Stomach (tissue), 9 donors: Measurements from ENCODE around the gene DNAAF3. TPM values are rescaled to one million over a fixed set of nuclear protein-coding genes. Genes with fewer than 3 reads are reported as not detected.

ENCODE experiments used
- DNase-seq, 2 donors: peaks; one replicate each; pipeline versions ENCODE4 v3.0.0 to v3.0.0-alpha.2; 2013 to 2019
- H3K27ac ChIP-seq, 5 donors: fragments of 200-600 bp in 4 of 5; sonication (generic) in 4 of 5; one replicate each; pipeline ENCODE4 v1.5.1; 2013 to 2019; ENCODE audit warnings: mild to moderate bottlenecking in 1 of 5, moderate library complexity in 1 of 5
- H3K27me3 ChIP-seq, 3 donors: fragments of 200-600 bp; sonication (generic); one replicate each; pipeline ENCODE4 v1.5.1; 2017 to 2019; ENCODE audit warnings: mixed run types in 1 of 3
- H3K36me3 ChIP-seq, 4 donors: fragments of 200-600 bp; sonication (generic); 1 replicate in 3 of 4; 2 replicates in 1 of 4; pipeline ENCODE4 v1.5.1; 2016 to 2019
- H3K4me1 ChIP-seq, 4 donors: fragments of 200-600 bp; sonication (generic); one replicate each; pipeline ENCODE4 v1.5.1; 2016 to 2019
- H3K4me3 ChIP-seq, 4 donors: fragments of 200-600 bp; sonication (generic) in 3 of 4; one replicate each; pipeline ENCODE4 v1.5.1; 2016 to 2019; ENCODE audit warnings: mild to moderate bottlenecking in 1 of 4
- H3K9me3 ChIP-seq, 4 donors: fragments of 200-600 bp; sonication (generic); one replicate each; pipeline ENCODE4 v1.5.1; 2016 to 2019
- CTCF ChIP-seq, 7 experiments: fragments of 450-650 bp in 4 of 7; fragments of 200-600 bp in 3 of 7; sonication (generic) in 3 of 7; IDR thresholded peaks; one replicate each; pipeline ENCODE4 v1.5.1; 2016 to 2019; ENCODE audit warnings: antibody characterized with exemption in 7 of 7, control low read depth in 2 of 7, mild to moderate bottlenecking in 1 of 7
- EP300 ChIP-seq: sonication (generic); formaldehyde crosslinking; IDR thresholded peaks from one replicate; pipeline ENCODE4 v1.6.1; 2017; ENCODE audit warnings: antibody characterized with exemption
- POLR2A ChIP-seq, 4 donors: fragments of 450-650 bp; IDR thresholded peaks; one replicate each; pipeline ENCODE4 v1.6.1; 2016; ENCODE audit warnings: antibody characterized with exemption in 4 of 4, control low read depth in 2 of 4, mild to moderate bottlenecking in 1 of 4, moderate library complexity in 1 of 4
- POLR2AphosphoS5 ChIP-seq, 3 donors: sonication (generic); formaldehyde crosslinking; IDR thresholded peaks; one replicate each; pipeline ENCODE4 v1.6.1; 2016; ENCODE audit warnings: antibody characterized with exemption in 3 of 3
- WGBS, 5 donors: extraction: QIAGEN DNeasy Blood & Tissue Kit in 3 of 5; methylation state at CpG; one replicate each; pipeline versions ENCODE4 v1.1.5 to v1.1.7; 2013 to 2018; 5-methylcytosine and 5-hydroxymethylcytosine counted together
- intact Hi-C: fragments of 100-400 bp; cut with DNase I; formaldehyde crosslinking; loops from one replicate; pipeline ENCODE4 v1.15.1; 2023; ENCODE audit warnings: low total_unique reads
- polyA plus RNA-seq, 3 donors: library from polyadenylated mRNA; stranded (reverse); fragments of 200-250 nt; gene quantifications; one replicate each; pipeline ENCODE4 v1.2.3, GENCODE V29; 2013
- total RNA-seq, 5 donors: library from RNA; depleted of rRNA; stranded (reverse); fragments of >200 nt; gene quantifications; one replicate each; pipeline versions ENCODE4 v1.1.0 to v1.2.3, GENCODE V29; 2014 to 2016
- donor health status: healthy with polysubstance abuse.
- donor health status: Bipolar disorder and iron deficiency.
- donor health status: healthy.

The DNAAF3 gene
- total and polyA plus RNA-seq, 8 donors = 0.68 to 1.9 (median 0.75) TPM; not detected in 5

- intact Hi-C loops = no loop called here
- Histone ChIP-seq H3K9me3 (no peaks in the 10 kb centered on the region), H3K4me1 (peaks cover 38 to 61% (median 54%) of the 10 kb centered on the region in 4 donors), H3K27me3 (no peaks in the 10 kb centered on the region), H3K36me3 (peaks cover 8 to 16% (median 9%) of the 10 kb centered on the region in 4 donors), H3K27ac (peak within 1 kb of the TSS; percentile 88 to 95 (median 90)), H3K4me3 (peak within 1 kb of the TSS; percentile 86 to 94 (median 88))
- no peak for TF ChIP-seq EP300
- TF ChIP-seq POLR2AphosphoS5 (IDR thresholded peaks at IDR 0.05) = no peak
- no peak for TF ChIP-seq POLR2A (IDR thresholded peaks at IDR 0.05)
- TF ChIP-seq CTCF (IDR thresholded peaks at IDR 0.05) = no peak
- DNase-seq = no peak
- WGBS, 5 donors = 0 to 3% (median 1%) methylated on average over 23 to 88 of the region's 97 CpGs
Measured at GRCh38 chr19:55116859-55117662, 49.4 kb downstream of the DNAAF3 start, which contains the start of gene PPP1R12C. TSS of gene PPP1R12C (minus strand) at chr19:55117637. CDS start at chr19:55117543, 94 bp downstream.

DNA sequence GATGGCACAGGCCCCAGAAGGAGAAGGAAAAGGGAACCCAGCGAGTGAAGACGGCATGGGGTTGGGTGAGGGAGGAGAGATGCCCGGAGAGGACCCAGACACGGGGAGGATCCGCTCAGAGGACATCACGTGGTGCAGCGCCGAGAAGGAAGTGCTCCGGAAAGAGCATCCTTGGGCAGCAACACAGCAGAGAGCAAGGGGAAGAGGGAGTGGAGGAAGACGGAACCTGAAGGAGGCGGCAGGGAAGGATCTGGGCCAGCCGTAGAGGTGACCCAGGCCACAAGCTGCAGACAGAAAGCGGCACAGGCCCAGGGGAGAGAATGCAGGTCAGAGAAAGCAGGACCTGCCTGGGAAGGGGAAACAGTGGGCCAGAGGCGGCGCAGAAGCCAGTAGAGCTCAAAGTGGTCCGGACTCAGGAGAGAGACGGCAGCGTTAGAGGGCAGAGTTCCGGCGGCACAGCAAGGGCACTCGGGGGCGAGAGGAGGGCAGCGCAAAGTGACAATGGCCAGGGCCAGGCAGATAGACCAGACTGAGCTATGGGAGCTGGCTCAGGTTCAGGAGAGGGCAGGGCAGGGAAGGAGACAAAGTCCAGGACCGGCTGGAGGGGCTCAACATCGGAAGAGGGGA is 50.1 kb downstream of the DNAAF3 start:
- H3K27ac ChIP-seq = peak overlapping the region; percentile 87 to 95 (median 90)
- H3K4me1 ChIP-seq = peaks cover 38 to 68% (median 58%) of the 10 kb centered on the region in 4 donors
- peak; percentile 43 to 83 for DNase-seq
- H3K4me3 ChIP-seq = peak overlapping the region; percentile 86 to 94 (median 88)
- peaks cover 10 to 23% (median 16%) of the 10 kb centered on the region in 4 donors for H3K36me3 ChIP-seq
- H3K9me3 ChIP-seq = no peaks in the 10 kb centered on the region
- intact Hi-C loops = no loop called here
- peak in 2 of 3 donors; percentile 37 to 50 for TF ChIP-seq POLR2AphosphoS5 (IDR thresholded peaks at IDR 0.05)
- no peak for TF ChIP-seq EP300
- no peak for TF ChIP-seq CTCF (IDR thresholded peaks at IDR 0.05)
- TF ChIP-seq POLR2A (IDR thresholded peaks at IDR 0.05) = no peak
- 0 to 2% (median 2%) methylated on average over 24 to 25 of the region's 25 CpGs for WGBS, 5 donors
- H3K27me3 ChIP-seq = no peaks in the 10 kb centered on the region

DNA sequence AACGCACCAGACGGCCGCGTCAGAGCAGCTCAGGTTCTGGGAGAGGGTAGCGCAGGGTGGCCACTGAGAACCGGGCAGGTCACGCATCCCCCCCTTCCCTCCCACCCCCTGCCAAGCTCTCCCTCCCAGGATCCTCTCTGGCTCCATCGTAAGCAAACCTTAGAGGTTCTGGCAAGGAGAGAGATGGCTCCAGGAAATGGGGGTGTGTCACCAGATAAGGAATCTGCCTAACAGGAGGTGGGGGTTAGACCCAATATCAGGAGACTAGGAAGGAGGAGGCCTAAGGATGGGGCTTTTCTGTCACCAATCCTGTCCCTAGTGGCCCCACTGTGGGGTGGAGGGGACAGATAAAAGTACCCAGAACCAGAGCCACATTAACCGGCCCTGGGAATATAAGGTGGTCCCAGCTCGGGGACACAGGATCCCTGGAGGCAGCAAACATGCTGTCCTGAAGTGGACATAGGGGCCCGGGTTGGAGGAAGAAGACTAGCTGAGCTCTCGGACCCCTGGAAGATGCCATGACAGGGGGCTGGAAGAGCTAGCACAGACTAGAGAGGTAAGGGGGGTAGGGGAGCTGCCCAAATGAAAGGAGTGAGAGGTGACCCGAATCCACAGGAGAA is 50.9 kb downstream of the DNAAF3 start:
- Histone ChIP-seq H3K36me3 (peaks cover 10 to 27% (median 18%) of the 10 kb centered on the region in 4 donors), H3K27ac (peak overlapping the region in 4 of 5 donors; percentile 87 to 95 (median 91)), H3K27me3 (no peaks in the 10 kb centered on the region), H3K4me3 (peak overlapping the region; percentile 86 to 94 (median 88)), H3K4me1 (peaks cover 38 to 68% (median 58%) of the 10 kb centered on the region in 4 donors), H3K9me3 (no peaks in the 10 kb centered on the region)
- 38 to 52% (median 41%) methylated on average over 13 of the region's 13 CpGs for WGBS, 5 donors
- TF ChIP-seq EP300 = no peak
- TF ChIP-seq POLR2A (IDR thresholded peaks at IDR 0.05) = no peak
- intact Hi-C loops = no loop called here
- DNase-seq = peak in 1 of 2 donors; percentile 50

DNA sequence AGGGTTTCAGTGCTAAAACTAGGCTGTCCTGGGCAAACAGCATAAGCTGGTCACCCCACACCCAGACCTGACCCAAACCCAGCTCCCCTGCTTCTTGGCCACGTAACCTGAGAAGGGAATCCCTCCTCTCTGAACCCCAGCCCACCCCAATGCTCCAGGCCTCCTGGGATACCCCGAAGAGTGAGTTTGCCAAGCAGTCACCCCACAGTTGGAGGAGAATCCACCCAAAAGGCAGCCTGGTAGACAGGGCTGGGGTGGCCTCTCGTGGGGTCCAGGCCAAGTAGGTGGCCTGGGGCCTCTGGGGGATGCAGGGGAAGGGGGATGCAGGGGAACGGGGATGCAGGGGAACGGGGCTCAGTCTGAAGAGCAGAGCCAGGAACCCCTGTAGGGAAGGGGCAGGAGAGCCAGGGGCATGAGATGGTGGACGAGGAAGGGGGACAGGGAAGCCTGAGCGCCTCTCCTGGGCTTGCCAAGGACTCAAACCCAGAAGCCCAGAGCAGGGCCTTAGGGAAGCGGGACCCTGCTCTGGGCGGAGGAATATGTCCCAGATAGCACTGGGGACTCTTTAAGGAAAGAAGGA is 51.8 kb downstream of the DNAAF3 start:
- no peak for DNase-seq
- Histone ChIP-seq H3K27me3 (no peaks in the 10 kb centered on the region), H3K4me3 (peak overlapping the region in 2 of 4 donors; percentile 86), H3K9me3 (no peaks in the 10 kb centered on the region), H3K36me3 (peaks cover 17 to 36% (median 27%) of the 10 kb centered on the region in 4 donors), H3K27ac (peak overlapping the region in 4 of 5 donors; percentile 78 to 95 (median 91)), H3K4me1 (peaks cover 38 to 70% (median 59%) of the 10 kb centered on the region in 4 donors)
- 76 to 87% (median 86%) methylated on average over 8 to 9 of the region's 9 CpGs for WGBS, 5 donors
- intact Hi-C loops = no loop called here
- TF ChIP-seq EP300 = no peak
- no peak for TF ChIP-seq CTCF (IDR thresholded peaks at IDR 0.05)
- no peak for TF ChIP-seq POLR2AphosphoS5 (IDR thresholded peaks at IDR 0.05)
- no peak for TF ChIP-seq POLR2A (IDR thresholded peaks at IDR 0.05)
